Ishikawa (cell line): Measurements from ENCODE around the gene CFAP20DC.

Experiments used
- CEBPB ChIP-seq: IDR thresholded peaks from 2 replicates; pipeline ENCODE4 v1.6.1; 2012
- CREB1 ChIP-seq: IDR thresholded peaks from 2 replicates; pipeline ENCODE4 v1.6.1; 2012; ENCODE audit warnings: low read depth
- EP300 ChIP-seq: IDR thresholded peaks from 2 replicates; pipeline ENCODE4 v1.6.1; 2012; ENCODE audit warnings: borderline replicate concordance
- MAX ChIP-seq: IDR thresholded peaks from 2 replicates; pipeline ENCODE4 v1.6.1; 2012
- NFIC ChIP-seq: IDR thresholded peaks from 2 replicates; pipeline ENCODE4 v1.6.1; 2012
- RAD21 ChIP-seq: IDR thresholded peaks from 2 replicates; pipeline ENCODE4 v1.6.1; 2012; ENCODE audit warnings: low read depth
- TCF12 ChIP-seq: IDR thresholded peaks from 2 replicates; pipeline ENCODE4 v1.6.1; 2012; ENCODE audit warnings: low read depth
- TEAD4 ChIP-seq: IDR thresholded peaks from 2 replicates; pipeline ENCODE4 v1.6.1; 2012
- TF ChIP-seq, protein P1 (sequence below): IDR thresholded peaks from 2 replicates; pipeline ENCODE4 v1.6.1; 2012

DNA sequence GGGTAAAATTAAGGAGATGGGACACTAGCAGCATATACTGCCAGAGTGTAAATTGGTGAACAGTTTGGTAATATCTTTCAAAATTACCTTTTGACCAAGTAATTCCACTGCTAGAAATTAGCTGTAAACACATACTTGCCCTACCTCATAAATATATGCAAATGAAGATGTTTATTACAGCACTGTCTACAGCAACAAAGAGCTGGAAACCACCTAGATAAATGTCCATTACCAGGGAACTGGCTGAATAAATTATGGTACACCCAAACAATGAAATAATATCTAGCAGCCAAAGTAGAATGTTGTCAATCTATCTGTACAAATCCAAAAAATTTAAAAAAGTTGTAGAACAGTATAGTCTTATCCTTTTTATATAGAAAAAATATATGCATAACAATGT is 277.4 kb downstream of the CFAP20DC start:
- no peak for TF ChIP-seq EP300
- TF ChIP-seq, protein P1, sequence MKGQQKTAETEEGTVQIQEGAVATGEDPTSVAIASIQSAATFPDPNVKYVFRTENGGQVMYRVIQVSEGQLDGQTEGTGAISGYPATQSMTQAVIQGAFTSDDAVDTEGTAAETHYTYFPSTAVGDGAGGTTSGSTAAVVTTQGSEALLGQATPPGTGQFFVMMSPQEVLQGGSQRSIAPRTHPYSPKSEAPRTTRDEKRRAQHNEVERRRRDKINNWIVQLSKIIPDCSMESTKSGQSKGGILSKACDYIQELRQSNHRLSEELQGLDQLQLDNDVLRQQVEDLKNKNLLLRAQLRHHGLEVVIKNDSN, result no peak
- no peak for TF ChIP-seq MAX
- TF ChIP-seq NFIC, result no peak
- TF ChIP-seq RAD21, result no peak
- no peak for TF ChIP-seq TCF12
- TF ChIP-seq CREB1, result no peak
- no peak for TF ChIP-seq TEAD4
- no peak for TF ChIP-seq CEBPB
